ENCODE measurements around the gene THOC3.
"Not testable (repeated sequence)": the region's sequence is repeated elsewhere in the genome, so short reads cannot be mapped to it uniquely, and the experiment has no call there.

DNA sequence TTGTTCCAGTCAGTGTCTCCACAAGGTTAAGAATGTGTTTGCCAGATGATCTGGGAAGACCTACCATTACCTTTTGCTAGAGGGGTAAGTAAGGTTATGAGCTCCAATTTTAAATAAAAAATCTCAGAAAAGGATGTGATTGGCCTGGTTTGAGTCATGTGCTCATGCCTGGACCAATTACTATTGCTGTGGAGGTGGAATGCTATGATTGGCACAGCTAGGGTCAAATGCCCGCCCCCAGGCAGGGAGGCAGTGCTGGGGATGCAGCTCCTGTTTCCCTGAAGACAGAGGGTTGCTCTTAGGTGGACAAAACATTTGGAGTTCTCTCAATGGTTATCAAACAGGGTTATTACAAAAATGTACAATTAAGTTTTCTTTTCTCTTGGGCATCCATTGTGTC lies 29.6 kb downstream of the THOC3 start:
- TF ChIP-seq CTCF (IDR thresholded peaks at IDR 0.05; ENCODE audit: low read length); EZH2 (IDR thresholded peaks at IDR 0.05; ENCODE audit: borderline replicate concordance, low read length): not testable (repeated sequence)
